ENCODE data around the gene POFUT1.

Gene POFUT1

GRCh38 chr20:32285082-32285620 is 77.5 kb downstream of the POFUT1 start:
- DNase-seq, result no peak

GRCh38 chr20:32285621-32286371 is 78.1 kb downstream of the POFUT1 start:
- no peak for DNase-seq

GRCh38 chr20:32287231-32287638 is 79.6 kb downstream of the POFUT1 start:
- no peak for DNase-seq

All from GDM1 (cell line).